GM19193 (cell line): ENCODE results near the gene PLPPR1.

Source experiments
- POLR2A ChIP-seq: IDR thresholded peaks from 4 replicates; pipeline ENCODE4 v1.6.1; 2011; ENCODE audit not compliant: insufficient read depth, insufficient read length; ENCODE audit errors: extremely low read depth

The PLPPR1 gene

GRCh38 chr9:101270302-101270701, 241.8 kb downstream of the PLPPR1 start:
- no peak for TF ChIP-seq POLR2A

GRCh38 chr9:101271102-101271501, 242.6 kb downstream of the PLPPR1 start:
- TF ChIP-seq POLR2A: no peak

- no peak for TF ChIP-seq POLR2A
Measured at GRCh38 chr9:101274971-101275768, 246.6 kb downstream of the PLPPR1 start.

- TF ChIP-seq POLR2A: no peak
Measured at GRCh38 chr9:101275769-101276250, 247.3 kb downstream of the PLPPR1 start.

- no peak for TF ChIP-seq POLR2A
Measured at GRCh38 chr9:101299901-101300300, 271.4 kb downstream of the PLPPR1 start.

GRCh38 chr9:101307051-101307450, 278.5 kb downstream of the PLPPR1 start:
- no peak for TF ChIP-seq POLR2A

- TF ChIP-seq POLR2A: no peak
Measured at GRCh38 chr9:101307524-101308213, 279.1 kb downstream of the PLPPR1 start.

- TF ChIP-seq POLR2A: no peak
Measured at GRCh38 chr9:101309139-101309538, 280.6 kb downstream of the PLPPR1 start.

- no peak for TF ChIP-seq POLR2A
Measured at GRCh38 chr9:101311191-101311590, 282.7 kb downstream of the PLPPR1 start.

- TF ChIP-seq POLR2A: no peak
Measured at GRCh38 chr9:101311758-101312420, 283.4 kb downstream of the PLPPR1 start.

GRCh38 chr9:101312661-101313060, 284.1 kb downstream of the PLPPR1 start:
- TF ChIP-seq POLR2A: no peak

- no peak for TF ChIP-seq POLR2A
Measured at GRCh38 chr9:101315112-101315450, 286.6 kb downstream of the PLPPR1 start.

- TF ChIP-seq POLR2A: no peak
Measured at GRCh38 chr9:101317735-101318134, 289.2 kb downstream of the PLPPR1 start.

- no peak for TF ChIP-seq POLR2A
Measured at GRCh38 chr9:101323129-101323528, 294.6 kb downstream of the PLPPR1 start.

- TF ChIP-seq POLR2A: no peak
Measured at GRCh38 chr9:101324245-101324804, 295.8 kb downstream of the PLPPR1 start.
